ENCODE measurements around the gene BOK.

The BOK gene

GRCh38 chr2:241532733-241533601 is 25.6 kb upstream of the BOK start:
- TF ChIP-seq CTCF (conservative IDR thresholded peaks at IDR 0.05; ENCODE audit: low read depth, low read length) = no peak
- no peak for DNase-seq (ENCODE audit: low read depth)
- no peak overlapping the region for H3K4me3 ChIP-seq (ENCODE audit: low read length)

GRCh38 chr2:241534293-241534692 is 24.3 kb upstream of the BOK start:
- no peak for DNase-seq (ENCODE audit: low read depth)
- no peak for TF ChIP-seq CTCF (conservative IDR thresholded peaks at IDR 0.05; ENCODE audit: low read depth, low read length)
- no peak overlapping the region for H3K4me3 ChIP-seq (ENCODE audit: low read length)

- no peak for TF ChIP-seq CTCF (conservative IDR thresholded peaks at IDR 0.05; ENCODE audit: low read depth, low read length)
- H3K4me3 ChIP-seq (ENCODE audit: low read length) = no peak overlapping the region
- no peak for DNase-seq (ENCODE audit: low read depth)
These were observed 23.7 kb upstream of the BOK start for GRCh38 chr2:241534701-241535375.

- no peak overlapping the region for H3K4me3 ChIP-seq (ENCODE audit: low read length)
- no peak for DNase-seq (ENCODE audit: low read depth)
- no peak for TF ChIP-seq CTCF (conservative IDR thresholded peaks at IDR 0.05; ENCODE audit: low read depth, low read length)
These were observed 22.5 kb upstream of the BOK start for GRCh38 chr2:241535871-241536655.

GRCh38 chr2:241538838-241539615 is 19.5 kb upstream of the BOK start:
- no peak for TF ChIP-seq CTCF (conservative IDR thresholded peaks at IDR 0.05; ENCODE audit: low read depth, low read length)
- no peak overlapping the region for H3K4me3 ChIP-seq (ENCODE audit: low read length)
- DNase-seq (ENCODE audit: low read depth) = no peak

- no peak for TF ChIP-seq CTCF (conservative IDR thresholded peaks at IDR 0.05; ENCODE audit: low read depth, low read length)
- no peak overlapping the region for H3K4me3 ChIP-seq (ENCODE audit: low read length)
- no peak for DNase-seq (ENCODE audit: low read depth)
These were observed 18.8 kb upstream of the BOK start for GRCh38 chr2:241539616-241540374.
